ENCODE data around the gene HSPBP1.
"Not testable (repeated sequence)": the region's sequence is repeated elsewhere in the genome, so short reads cannot be mapped to it uniquely, and the experiment has no call there.

HSPBP1 gene

DNA sequence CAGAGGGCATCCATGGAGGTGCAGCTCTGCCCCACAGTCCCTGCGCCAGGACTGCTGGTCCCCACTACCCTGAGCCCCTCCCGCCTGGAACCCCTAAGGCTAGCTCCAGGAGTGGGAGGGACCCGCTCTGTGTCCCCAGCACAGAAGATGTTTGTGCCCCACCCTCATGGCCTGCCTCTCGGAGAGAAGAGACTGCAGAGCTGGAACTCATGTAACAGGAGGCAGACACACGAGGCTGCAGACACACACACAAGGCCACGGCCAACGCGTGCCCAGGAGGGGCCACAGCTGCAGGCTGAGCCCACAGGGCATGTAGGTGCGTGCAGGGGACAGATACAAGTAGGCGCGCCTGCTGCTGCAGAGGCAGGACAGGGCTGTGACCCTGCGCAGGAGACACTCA lies 40.9 kb downstream of the HSPBP1 start:
- DNase-seq (ENCODE audit: low spot score) = no peak

GRCh38 chr19:55238030-55238429 lies 41.9 kb downstream of the HSPBP1 start:
- DNase-seq (ENCODE audit: low spot score) = no peak

GRCh38 chr19:55232986-55233385 lies 46.9 kb downstream of the HSPBP1 start:
- DNase-seq (ENCODE audit: low spot score) = no peak

DNA sequence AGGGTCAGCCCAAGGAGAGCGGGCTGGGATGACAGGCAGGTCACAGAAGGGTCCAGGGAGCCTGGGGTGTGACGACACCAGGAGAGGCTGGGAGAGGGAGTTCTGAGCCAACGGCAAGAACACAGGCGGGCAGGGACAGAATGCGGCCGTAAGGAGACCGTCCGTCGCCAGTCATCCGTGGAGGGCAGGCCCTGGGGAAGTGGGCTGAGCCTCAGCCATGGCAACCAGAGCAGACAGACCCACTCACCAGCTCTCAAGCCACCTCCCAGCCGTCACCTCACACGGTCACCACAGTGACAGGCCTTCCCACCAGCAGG lies 47.7 kb downstream of the HSPBP1 start:
- no peak for DNase-seq (ENCODE audit: low spot score)

- DNase-seq (ENCODE audit: low spot score) = no peak
Observed at GRCh38 chr19:55231391-55232285, 48.3 kb downstream of the HSPBP1 start.

- DNase-seq (ENCODE audit: low spot score) = no peak
Observed at GRCh38 chr19:55230780-55231179, 49.1 kb downstream of the HSPBP1 start.

DNA sequence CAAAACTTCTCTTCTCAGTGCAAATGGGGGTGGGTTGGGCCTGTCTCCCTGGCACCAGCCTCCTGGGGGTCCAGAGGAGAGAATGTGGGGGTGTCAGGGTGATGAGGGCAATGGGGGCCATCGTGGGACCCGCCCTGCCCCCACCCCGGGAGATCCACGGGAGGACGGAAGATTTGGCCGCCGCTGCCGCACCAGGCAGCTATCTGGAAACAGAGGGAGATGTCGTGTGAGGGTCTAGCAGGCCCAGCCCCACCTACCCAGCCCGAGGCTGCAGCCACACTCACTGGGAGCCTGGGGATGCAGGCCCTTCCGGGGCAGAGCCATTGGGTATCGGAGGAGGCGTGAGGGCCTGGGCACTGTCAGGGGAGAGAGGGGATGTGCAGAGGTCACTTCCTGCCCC lies 49.6 kb downstream of the HSPBP1 start:
- DNase-seq (ENCODE audit: low spot score) = no peak

- DNase-seq (ENCODE audit: low spot score) = no peak
Observed at GRCh38 chr19:55229789-55230182, 50.1 kb downstream of the HSPBP1 start.

DNA sequence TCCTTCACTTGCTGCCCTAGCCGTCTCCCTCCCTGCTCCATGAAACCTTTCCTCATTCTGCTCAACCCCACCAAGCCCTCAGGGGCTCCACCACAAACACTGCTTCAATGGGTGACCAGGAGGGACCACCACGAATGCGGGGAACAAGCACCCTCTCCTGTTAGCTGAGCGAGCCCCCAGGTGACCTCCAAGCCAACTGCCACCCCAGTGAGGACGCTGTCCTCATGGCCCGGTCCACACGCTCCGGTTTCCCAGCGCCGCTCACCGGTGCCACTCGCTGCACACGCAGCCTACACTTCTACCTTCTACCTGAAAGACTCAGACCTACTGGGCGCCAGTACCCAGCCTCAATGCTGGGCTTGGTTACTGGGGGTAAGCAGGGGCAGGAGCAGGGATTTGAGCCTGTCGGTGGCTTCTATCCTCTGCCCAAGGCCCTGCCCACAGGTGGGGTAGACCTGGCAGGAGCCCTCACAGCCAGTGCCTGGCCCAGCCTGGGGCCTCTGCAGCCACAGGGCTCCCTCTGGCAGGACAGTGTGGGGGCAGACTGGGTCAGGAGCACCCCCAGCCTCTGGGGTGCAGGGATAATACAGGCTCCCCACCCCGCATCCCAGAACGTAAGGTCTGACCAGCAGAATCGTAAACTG lies 50.6 kb downstream of the HSPBP1 start:
- no peak for DNase-seq (ENCODE audit: low spot score)

GRCh38 chr19:55228403-55229031 lies 51.4 kb downstream of the HSPBP1 start, which contains the start of gene TMEM86B:
Gene TMEM86B (minus strand): TSS chr19:55228763. CDS start chr19:55228741, 22 bp downstream.
- no peak for DNase-seq (ENCODE audit: low spot score)

GRCh38 chr19:55228015-55228391 lies 51.9 kb downstream of the HSPBP1 start:
- peak; percentile 79 for DNase-seq (ENCODE audit: low spot score)

- no peak for DNase-seq (ENCODE audit: low spot score)
Observed at GRCh38 chr19:55227241-55228014, 52.5 kb downstream of the HSPBP1 start.

GRCh38 chr19:55226788-55227187 lies 53.1 kb downstream of the HSPBP1 start:
- no peak for DNase-seq (ENCODE audit: low spot score)

DNA sequence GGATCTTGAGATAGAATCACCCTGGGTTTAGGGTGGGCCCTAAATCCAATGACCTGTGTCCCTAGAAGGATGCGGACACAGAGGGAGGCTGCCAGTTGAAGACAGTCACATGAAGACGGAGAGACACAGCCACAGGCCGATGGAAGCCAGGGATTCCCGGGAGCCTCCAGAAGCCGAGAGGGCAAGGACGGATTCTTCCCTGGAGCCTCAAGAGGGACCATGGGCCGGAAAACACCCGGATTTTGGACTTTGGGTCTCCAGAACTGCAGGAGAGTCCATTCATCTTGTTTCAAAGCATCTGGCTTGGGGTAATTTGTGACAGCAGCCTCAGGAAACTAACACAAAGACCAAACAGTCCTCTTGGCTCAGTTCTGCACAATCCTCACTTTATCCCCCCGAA lies 53.6 kb downstream of the HSPBP1 start:
- DNase-seq (ENCODE audit: low spot score) = no peak

GRCh38 chr19:55225415-55225958 lies 54.4 kb downstream of the HSPBP1 start:
- DNase-seq (ENCODE audit: low spot score) = no peak

- DNase-seq (ENCODE audit: low spot score) = not testable (repeated sequence)
Observed at GRCh38 chr19:55224679-55225414, 55.1 kb downstream of the HSPBP1 start.

- no peak for DNase-seq (ENCODE audit: low spot score)
Observed at GRCh38 chr19:55224038-55224665, 55.8 kb downstream of the HSPBP1 start.

- DNase-seq (ENCODE audit: low spot score) = no peak
Observed at GRCh38 chr19:55223291-55224037, 56.4 kb downstream of the HSPBP1 start.

DNA sequence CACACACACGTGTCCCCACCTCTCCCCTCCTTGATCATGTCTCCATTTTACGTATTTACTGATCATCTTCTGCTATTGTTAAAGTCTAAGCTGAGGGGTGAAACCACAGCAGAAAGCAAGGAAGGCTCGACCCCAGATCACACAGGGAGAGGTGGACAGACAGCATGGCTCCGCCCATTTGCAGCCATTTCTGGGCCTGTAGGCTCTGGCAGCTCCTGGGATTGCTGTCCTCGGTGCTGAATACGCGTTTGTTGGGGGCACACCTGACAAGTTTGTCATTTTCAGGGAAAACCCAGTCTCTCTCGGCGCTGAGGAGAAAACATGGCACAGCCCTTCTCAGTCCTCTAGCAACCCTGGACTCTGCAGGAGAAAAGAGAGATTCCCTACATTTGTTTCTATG lies 59.4 kb downstream of the HSPBP1 start:
- DNase-seq (ENCODE audit: low spot score) = no peak
